NCI-H1436 (cell line): ENCODE data around the gene GXYLT2.

Experiments used
- DNase-seq: peaks from one replicate; lab custom pipeline; 2025; lab: John Stamatoyannopoulos, UW

The GXYLT2 gene

DNA sequence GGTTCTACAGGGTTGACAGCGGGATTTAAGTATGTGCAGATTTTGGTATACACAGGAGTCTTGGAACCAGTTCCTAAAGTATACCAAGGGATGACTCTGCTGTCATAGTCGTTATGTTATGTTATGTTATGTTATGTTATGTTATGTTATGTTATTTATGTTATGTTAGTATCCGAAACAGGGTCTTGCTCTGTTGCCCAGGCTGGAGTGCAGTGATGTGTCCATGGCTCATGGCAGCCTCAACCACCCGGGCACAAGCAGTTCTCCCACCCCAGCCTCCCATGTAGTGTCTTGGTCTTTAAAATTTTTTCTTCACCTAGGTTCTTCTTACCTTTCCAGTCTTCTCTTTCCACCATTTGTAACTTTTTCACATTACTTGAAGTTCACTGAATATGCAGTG, 130.5 kb downstream of the GXYLT2 start:
- no peak for DNase-seq

- no peak for DNase-seq
Observed at GRCh38 chr3:73018790-73019441, 131.1 kb downstream of the GXYLT2 start.

DNA sequence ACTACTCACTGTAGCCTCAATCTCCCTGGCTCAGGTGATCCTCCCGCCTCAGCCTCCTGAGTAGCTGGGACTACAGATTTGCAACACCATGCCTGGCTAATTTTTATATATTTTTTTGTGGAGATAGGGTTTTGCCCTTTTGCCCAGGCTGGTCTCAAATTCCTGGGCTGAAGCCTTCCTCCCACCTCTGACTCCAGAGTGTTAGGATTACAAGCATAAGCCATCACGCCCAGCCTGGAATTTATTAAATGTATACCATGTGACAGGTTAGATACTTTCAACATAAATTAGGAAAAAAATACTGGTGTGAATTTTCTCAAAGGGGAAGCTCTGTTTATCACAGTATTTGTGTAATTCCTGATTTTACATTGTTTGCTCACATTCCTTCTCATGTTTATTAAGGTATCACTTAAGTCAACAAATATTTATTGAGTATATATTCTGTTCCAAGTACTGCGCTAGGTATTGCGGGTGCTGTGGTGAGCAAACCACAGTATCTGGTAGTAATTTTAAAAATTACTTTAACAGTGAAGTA, 133.5 kb downstream of the GXYLT2 start:
- DNase-seq, result no peak

GRCh38 chr3:73024836-73025235, 137.0 kb downstream of the GXYLT2 start:
- no peak for DNase-seq

- no peak for DNase-seq
Observed at GRCh38 chr3:73026111-73026759, 138.4 kb downstream of the GXYLT2 start.
